Epithelial cell of esophagus (primary cell): ENCODE data around the gene ATP1A1.

Source experiments
- DNase-seq: peaks from one replicate; pipeline ENCODE4 v3.0.0; 2010; ENCODE audit warnings: low read depth
- H3K4me3 ChIP-seq: 2 replicates; pipeline ENCODE4 v1.5.1; 2011; ENCODE audit warnings: mild to moderate bottlenecking, low read length, control low read depth
- TF ChIP-seq, protein P1 (sequence below): IDR thresholded peaks from 2 replicates; pipeline ENCODE4 v1.5.1; 2011; ENCODE audit warnings: low read depth, mild to moderate bottlenecking, low read length, control low read depth, inconsistent platforms; ENCODE audit not compliant: insufficient read depth; ENCODE audit errors: missing control alignments

Gene ATP1A1

DNA sequence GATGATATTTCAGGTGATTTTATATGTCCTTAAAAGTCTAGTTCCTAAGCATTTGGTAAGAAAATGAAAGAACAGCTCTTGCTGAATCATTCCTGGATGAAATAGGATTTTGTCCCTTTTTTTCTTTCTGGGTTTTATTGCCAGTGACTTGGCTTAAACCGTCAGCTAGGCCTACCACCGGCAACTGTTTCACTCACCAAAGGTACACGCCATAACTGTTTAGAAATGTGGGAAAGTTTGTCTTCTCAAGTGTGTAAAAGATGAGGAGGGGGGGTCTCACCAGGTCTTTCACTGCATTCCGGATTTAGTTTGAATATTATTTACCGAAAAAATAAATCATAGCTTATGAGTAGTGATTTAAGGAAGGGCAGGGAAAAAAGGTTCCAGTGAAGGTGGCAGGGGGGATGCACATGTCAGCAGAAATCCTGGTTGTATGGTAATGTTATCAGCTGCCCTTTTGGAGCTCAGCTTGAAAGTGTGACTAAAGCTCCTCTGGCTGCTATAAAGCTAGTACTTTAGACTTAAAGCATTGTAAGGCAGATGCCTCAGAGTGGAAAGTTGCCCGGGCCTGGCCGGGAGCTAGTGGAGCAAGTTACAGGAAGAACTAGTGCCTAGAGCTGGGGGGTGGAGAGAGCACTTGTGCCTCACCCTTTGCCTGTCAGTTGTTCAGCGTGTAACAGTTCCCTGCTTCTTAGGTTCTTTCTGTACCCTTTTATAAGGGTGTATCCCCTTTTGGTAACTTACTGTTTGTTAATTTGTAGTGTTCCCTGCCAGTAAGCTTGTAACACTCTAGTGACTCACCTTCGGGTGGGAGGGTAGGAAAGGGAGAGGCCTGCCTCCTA lies 3.1 kb downstream of the ATP1A1 start:
- peak overlapping the region; percentile 85 for H3K4me3 ChIP-seq
- TF ChIP-seq, protein P1, sequence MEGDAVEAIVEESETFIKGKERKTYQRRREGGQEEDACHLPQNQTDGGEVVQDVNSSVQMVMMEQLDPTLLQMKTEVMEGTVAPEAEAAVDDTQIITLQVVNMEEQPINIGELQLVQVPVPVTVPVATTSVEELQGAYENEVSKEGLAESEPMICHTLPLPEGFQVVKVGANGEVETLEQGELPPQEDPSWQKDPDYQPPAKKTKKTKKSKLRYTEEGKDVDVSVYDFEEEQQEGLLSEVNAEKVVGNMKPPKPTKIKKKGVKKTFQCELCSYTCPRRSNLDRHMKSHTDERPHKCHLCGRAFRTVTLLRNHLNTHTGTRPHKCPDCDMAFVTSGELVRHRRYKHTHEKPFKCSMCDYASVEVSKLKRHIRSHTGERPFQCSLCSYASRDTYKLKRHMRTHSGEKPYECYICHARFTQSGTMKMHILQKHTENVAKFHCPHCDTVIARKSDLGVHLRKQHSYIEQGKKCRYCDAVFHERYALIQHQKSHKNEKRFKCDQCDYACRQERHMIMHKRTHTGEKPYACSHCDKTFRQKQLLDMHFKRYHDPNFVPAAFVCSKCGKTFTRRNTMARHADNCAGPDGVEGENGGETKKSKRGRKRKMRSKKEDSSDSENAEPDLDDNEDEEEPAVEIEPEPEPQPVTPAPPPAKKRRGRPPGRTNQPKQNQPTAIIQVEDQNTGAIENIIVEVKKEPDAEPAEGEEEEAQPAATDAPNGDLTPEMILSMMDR, result no peak

DNA sequence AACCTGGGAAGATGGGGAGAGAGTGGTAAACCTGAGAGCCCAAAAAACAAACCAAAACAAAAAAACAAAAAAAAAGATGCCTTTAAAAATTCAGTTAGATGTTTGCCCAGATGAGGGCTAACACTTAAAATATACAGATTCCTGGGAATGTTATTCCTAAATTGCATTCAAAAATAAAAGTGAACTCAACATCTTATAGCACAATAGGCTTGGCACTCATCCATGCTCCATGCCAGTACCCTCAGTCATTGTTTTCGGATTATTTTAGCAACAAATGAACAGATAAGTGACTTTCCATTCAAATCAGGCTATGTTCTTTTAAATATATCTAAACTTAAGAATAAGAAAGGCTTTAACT lies 3.7 kb downstream of the ATP1A1 start:
- H3K4me3 ChIP-seq, result peak overlapping the region; percentile 85
- DNase-seq, result no peak
- TF ChIP-seq, protein P1, result no peak

More for the DNA sequence above, 3.1 kb downstream of the ATP1A1 start:
- peak; percentile 97 for DNase-seq

- DNase-seq, result peak; percentile 92
- TF ChIP-seq, protein P1, result no peak
- H3K4me3 ChIP-seq, result peak overlapping the region; percentile 85
Observed at GRCh38 chr1:116377541-116378529, 4.8 kb downstream of the ATP1A1 start.

DNA sequence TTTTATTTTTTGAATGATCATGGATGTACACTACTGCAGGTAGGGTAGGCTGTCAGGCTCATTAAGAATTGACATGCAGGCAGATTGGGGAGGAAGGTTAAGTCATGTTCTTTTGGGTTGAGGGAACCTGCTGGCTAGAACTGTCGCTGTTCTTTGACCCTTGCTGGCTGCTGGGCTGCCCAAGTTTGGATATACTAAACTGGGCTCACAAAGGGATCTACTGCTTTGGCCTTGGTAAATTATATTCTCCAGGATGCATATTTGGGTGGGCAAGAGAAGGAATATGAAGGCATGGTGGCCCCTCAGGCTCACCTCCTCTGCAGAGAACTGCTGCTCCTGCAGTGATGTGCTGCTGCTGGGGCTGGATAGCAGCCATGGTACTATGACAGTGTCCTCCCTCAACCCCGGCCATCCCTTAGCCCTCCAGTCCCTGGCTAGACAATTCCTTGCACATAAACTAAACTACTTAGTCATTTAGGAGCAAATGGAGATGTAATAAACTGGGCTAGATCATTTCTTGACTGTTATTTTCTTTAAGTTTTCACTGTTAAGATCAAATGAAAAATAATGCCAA lies 6.1 kb downstream of the ATP1A1 start:
- H3K4me3 ChIP-seq, result no peak overlapping the region
- TF ChIP-seq, protein P1, result no peak
- no peak for DNase-seq

DNA sequence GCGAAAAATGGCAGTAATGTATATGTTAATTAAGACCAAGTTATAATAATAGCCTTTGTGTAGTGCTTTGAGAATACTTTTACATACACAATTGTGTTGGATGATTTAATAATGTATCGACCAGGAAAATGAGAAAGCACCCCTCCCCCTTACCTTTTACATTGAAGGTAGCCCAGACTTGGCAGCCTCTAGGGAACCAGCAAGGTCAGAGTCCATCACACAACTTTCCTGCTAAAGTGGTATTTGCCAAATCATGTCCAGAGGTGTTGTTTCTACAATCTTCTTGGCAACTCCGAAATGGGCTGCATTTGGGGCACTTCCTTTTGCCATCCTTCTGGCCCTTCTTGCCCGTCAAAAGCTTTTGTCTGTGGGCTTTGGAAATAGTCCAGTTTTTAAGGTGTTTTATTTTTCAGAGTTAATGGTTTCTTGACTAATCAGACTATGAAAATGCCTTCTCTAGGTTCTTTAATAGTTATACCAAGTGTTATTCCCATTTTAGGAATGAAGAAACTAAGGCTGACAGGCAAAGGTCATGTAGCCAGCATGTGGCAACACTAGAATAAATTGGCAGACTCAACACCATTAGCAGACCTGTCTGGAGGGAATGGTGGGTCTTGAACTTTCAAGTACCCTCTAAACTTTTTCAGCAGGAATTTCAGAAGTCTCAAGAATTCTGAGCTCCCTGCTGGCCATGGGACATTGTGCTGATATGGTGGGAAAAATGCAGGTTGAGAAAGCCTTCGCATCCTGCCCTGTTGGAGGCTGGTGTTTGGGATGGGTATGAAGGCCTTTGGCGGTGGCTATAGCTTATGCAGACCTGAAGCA lies 6.8 kb downstream of the ATP1A1 start:
- no peak overlapping the region for H3K4me3 ChIP-seq
- no peak for DNase-seq
- TF ChIP-seq, protein P1, result no peak

GRCh38 chr1:116380499-116381242 lies 7.6 kb downstream of the ATP1A1 start:
- TF ChIP-seq, protein P1, result no peak
- no peak for DNase-seq
- no peak overlapping the region for H3K4me3 ChIP-seq
